GM08714 (cell line): ENCODE results near the gene OGFOD1.
A peak's percentile ranks its signal among the peaks of the same experiment; 100 is the strongest.

Experiments
- H3K4me3 ChIP-seq: fragments of 200-500 bp; sonication (Bioruptor generic); 2 replicates; pipeline ENCODE4 v1.5.1; 2014; ENCODE audit warnings: mild to moderate bottlenecking, low read length, inconsistent platforms
- ZNF274 ChIP-seq: IDR thresholded peaks from 2 replicates; pipeline ENCODE4 v1.6.1; 2012; ENCODE audit warnings: mild to moderate bottlenecking, low read depth, low read length

The OGFOD1 gene

GRCh38 chr16:56422896-56423441 lies 28.4 kb upstream of the OGFOD1 start:
- no peak for TF ChIP-seq ZNF274
- 0 out of 2 replicates have a peak overlapping the region, but pooled peaks have one; percentile 29 for H3K4me3 ChIP-seq

- H3K4me3 ChIP-seq = peak overlapping the region; percentile 66
- no peak for TF ChIP-seq ZNF274
These were observed 27.6 kb upstream of the OGFOD1 start for GRCh38 chr16:56423584-56424403.

GRCh38 chr16:56424404-56424764 lies 27.0 kb upstream of the OGFOD1 start:
- no peak for TF ChIP-seq ZNF274
- H3K4me3 ChIP-seq = peak overlapping the region; percentile 66

DNA sequence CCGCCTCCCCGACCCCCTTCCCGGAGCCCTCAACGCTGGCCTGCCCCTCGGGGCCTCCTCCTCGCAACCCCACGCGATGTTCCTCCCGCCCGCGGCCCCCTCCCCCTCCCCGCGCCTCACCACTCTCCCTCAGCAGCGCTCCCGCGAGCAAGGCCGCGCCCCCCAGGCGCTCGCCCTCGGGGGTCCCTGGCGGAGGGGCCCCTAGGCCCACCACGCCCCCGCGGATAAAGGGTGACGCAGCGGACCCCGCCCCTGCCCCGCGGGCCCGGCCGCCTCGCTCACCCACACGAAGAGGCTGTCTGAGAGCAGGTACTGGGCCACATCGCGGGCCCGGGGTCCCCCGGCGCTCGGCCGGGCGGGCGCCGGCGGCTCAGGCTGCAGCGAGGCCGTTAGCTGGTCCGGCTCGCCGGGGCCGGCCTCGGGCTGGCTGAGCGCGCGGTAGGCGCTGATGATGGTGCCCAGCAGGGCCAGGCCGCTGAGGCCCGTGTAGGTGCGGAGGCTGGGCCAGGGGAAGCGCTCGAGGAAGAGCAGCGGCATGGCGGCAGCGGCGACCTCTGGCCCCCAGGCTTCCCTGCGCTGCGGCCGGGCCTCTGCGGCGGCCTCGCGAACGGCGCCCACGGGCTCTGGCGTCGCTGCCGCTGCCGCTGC lies 26.4 kb upstream of the OGFOD1 start:
- peak overlapping the region; percentile 66 for H3K4me3 ChIP-seq
- TF ChIP-seq ZNF274 = no peak

DNA sequence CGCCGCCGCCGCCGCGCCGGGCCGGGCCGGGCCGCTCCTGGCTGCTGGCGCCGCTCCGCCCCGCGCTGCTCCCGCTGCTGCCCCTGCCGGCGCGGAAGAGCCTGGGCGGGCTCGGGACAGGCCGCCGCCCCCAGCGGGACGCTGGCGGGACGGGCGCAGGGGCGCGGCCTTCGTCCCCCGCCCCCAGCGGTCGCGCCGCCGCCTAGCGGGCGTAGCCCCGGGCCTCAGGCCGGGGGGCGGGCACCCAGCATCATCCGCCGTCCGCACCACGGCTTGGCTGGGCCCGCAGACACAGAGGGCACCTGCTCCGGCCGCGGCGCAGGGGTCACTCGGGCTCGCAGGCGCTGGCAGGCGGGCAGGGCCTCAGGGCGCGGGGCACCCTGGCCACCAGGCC lies 25.9 kb upstream of the OGFOD1 start, which contains the start of gene AMFR:
Gene AMFR (minus strand): TSS at position 107 of the 394 bp plus-strand sequence. CDS start 218 bp downstream, outside the sequence.
- H3K4me3 ChIP-seq = peak within 1 kb of the TSS; percentile 66
- TF ChIP-seq ZNF274 = no peak

DNA sequence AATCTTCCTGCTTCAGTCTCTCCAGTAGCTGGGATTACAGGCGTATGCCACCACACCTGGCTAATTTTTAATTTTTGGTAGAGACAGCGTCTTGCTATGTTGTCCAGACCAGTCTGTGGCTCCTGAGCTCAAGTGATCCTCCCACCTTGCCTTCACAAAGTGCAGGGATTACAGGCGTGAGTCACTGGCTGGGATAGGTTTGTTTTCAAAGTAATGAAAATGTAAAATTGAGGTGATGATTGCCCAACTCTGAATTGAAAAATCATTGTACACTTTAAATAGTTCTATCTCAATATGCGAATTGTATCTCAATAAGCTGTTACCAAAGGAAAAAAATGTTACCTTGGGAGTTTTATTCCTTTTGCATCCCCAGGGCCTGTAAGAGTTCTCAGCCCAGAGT lies 24.8 kb upstream of the OGFOD1 start:
- TF ChIP-seq ZNF274 = no peak
- no peak overlapping the region for H3K4me3 ChIP-seq

DNA sequence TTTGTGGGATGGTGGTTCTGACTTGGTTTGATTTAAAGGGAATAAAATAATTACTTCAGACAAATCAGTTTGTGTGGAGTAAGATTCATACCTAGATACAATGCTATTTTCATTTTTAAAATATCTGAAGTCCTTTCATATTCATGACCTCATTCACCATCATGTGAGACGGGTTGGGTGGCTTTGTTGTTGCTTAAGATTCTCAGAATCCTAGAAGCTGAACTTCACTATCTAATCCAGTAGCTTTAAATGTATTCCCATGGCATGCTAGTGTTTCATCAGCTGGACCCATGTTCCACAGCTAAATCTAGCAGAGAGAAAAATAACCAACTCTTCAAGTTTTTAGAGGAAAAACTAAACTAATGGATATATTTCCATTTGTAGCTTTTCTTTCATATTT lies 23.3 kb upstream of the OGFOD1 start:
- TF ChIP-seq ZNF274 = no peak
- H3K4me3 ChIP-seq = no peak overlapping the region

GRCh38 chr16:56436258-56436657 lies 15.1 kb upstream of the OGFOD1 start:
- no peak for TF ChIP-seq ZNF274
- no peak overlapping the region for H3K4me3 ChIP-seq

- no peak for TF ChIP-seq ZNF274
These were observed 13.3 kb upstream of the OGFOD1 start for GRCh38 chr16:56438038-56438437.

DNA sequence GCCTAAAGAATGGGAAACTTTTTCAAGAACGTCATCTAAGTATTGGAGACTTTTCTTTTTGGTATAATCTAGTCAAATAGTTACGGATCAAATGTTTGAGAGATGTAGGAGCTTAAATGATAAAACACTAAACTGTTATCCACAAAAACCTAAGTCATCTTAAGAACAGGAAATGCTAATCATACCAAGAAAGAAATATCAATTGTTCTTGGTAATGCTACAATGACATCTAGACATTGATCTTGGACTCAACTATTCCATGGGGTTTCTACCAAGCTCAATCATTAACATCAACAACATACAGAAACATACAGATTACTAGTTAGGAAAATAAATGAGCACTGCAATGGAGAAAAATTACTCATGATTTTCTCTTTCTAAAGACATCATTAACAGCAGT lies 4.1 kb upstream of the OGFOD1 start:
- no peak for TF ChIP-seq ZNF274
- no peak overlapping the region for H3K4me3 ChIP-seq

More at GRCh38 chr16:56438038-56438437, 13.3 kb upstream of the OGFOD1 start:
- H3K4me3 ChIP-seq = no peak overlapping the region

DNA sequence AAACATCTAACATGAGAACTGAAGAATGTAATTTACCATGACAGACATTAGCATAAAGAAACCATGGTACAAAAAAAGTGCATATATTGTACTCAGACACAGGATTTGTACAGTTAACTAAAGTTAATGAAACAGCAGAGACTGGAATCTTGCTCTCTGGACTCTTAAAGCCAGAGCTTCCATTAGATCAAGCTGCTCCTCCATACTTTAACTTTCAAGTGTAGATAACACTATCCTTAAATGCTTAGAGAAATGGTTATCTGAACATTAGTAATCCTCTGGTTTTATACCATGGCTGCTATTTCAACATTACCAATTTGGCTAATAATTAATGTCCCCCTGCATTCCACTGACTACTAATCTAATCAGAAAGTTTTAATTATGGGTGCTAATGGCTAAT lies 3.3 kb upstream of the OGFOD1 start:
- TF ChIP-seq ZNF274 = no peak
- no peak overlapping the region for H3K4me3 ChIP-seq

- H3K4me3 ChIP-seq = peak overlapping the region; percentile 79
- no peak for TF ChIP-seq ZNF274
These were observed 924 bp upstream of the OGFOD1 start for GRCh38 chr16:56450275-56450985.

GRCh38 chr16:56451753-56452689 lies 667 bp downstream of the OGFOD1 start:
- peak overlapping the region; percentile 78 for H3K4me3 ChIP-seq
- no peak for TF ChIP-seq ZNF274
